K562 (cell line): ENCODE data around the gene CACTIN. TPM values are rescaled to one million over a fixed set of nuclear protein-coding genes. Genes with fewer than 3 reads are reported as not detected.

Source experiments
- CUX1 ChIP-seq: fragments of 200-800 bp; sonication (Bioruptor generic); IDR thresholded peaks from 2 replicates; pipeline ENCODE4 v1.6.1; 2016; ENCODE audit warnings: missing genetic modification characterization, missing compliant biosample characterization
- FOXK1 ChIP-seq: sonication (generic); formaldehyde crosslinking; IDR thresholded peaks from 2 replicates; pipeline ENCODE4 v1.8.0; 2022; ENCODE audit warnings: missing genetic modification reagents, mild to moderate bottlenecking, borderline replicate concordance
- KDM4B ChIP-seq, 2 experiments: fragments of 450-650 bp in 1 of 2; sonication (generic) in 1 of 2; IDR thresholded peaks; 2 replicates each; pipeline ENCODE4 v1.6.1; 2016 to 2017; ENCODE audit warnings: borderline replicate concordance in 2 of 2, antibody characterized with exemption in 1 of 2, low read depth in 1 of 2, mild to moderate bottlenecking in 1 of 2
- PATZ1 ChIP-seq: fragments of 250-450 bp; sonication (Bioruptor Pico); IDR thresholded peaks from 2 replicates; pipeline ENCODE4 v1.5.0; 2020; ENCODE audit warnings: mild to moderate bottlenecking, borderline replicate concordance
- REST ChIP-seq, 2 experiments: fragments of 450-650 bp; formaldehyde crosslinking in 1 of 2; IDR thresholded peaks; 2 replicates each; pipeline versions ENCODE4 v1.4.0 to v1.6.1; 2014 to 2020; ENCODE audit warnings: mild to moderate bottlenecking in 2 of 2, borderline replicate concordance in 1 of 2, low read depth in 1 of 2
- ZNF76 ChIP-seq: fragments of 250-450 bp; sonication (Bioruptor Pico); IDR thresholded peaks from 2 replicates; pipeline ENCODE4 v1.4.0; 2020; ENCODE audit warnings: mild to moderate bottlenecking, moderate library complexity, borderline replicate concordance
- polyA plus RNA-seq, 8 experiments: library from polyadenylated mRNA; depleted of rRNA in 4 of 8; stranded (reverse) in 5 of 8; unstranded in 3 of 8; fragments of >200 nt; fragmentation: Nextera tagmentation in 2 of 8; fragmentation: Illumina TruSeq in 1 of 8; extraction: Ambion mirVana in 2 of 8; extraction: Trizol in 1 of 8; gene quantifications; 2 replicates each; pipeline versions ENCODE4 v1.2.1 to v1.2.3, GENCODE V29; 2011 to 2014; ENCODE audit warnings: inconsistent platforms in 1 of 8, missing spikeins in 1 of 8
- total RNA-seq, 7 experiments: library from RNA; depleted of rRNA in 6 of 7; stranded (reverse); fragments of >200 nt in 6 of 7; fragmentation: Illumina TruSeq in 2 of 7; extraction: Trizol in 2 of 7; gene quantifications; 2 replicates each; pipeline versions ENCODE4 v1.2.1 to v1.2.3, GENCODE V29; 2011 to 2021; ENCODE audit warnings: low replicate concordance in 1 of 7
- TF ChIP-seq, protein P1 (sequence below): sonication (generic); formaldehyde crosslinking; IDR thresholded peaks from 2 replicates; pipeline ENCODE4 v1.8.1; 2022; ENCODE audit warnings: missing genetic modification reagents

CACTIN gene
- total and polyA plus RNA-seq, 9 of the 15 experiments (the other 6 are each of a cell fraction or from before 2014, with no cell fraction given): 0.15 to 49.2 (median 15.0) TPM

GRCh38 chr19:3671680-3672574, 45.3 kb upstream of the CACTIN start (continued):
- TF ChIP-seq PATZ1 (CRISPR knock-in tag): no peak
- TF ChIP-seq, protein P1, sequence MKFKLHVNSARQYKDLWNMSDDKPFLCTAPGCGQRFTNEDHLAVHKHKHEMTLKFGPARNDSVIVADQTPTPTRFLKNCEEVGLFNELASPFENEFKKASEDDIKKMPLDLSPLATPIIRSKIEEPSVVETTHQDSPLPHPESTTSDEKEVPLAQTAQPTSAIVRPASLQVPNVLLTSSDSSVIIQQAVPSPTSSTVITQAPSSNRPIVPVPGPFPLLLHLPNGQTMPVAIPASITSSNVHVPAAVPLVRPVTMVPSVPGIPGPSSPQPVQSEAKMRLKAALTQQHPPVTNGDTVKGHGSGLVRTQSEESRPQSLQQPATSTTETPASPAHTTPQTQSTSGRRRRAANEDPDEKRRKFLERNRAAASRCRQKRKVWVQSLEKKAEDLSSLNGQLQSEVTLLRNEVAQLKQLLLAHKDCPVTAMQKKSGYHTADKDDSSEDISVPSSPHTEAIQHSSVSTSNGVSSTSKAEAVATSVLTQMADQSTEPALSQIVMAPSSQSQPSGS (CRISPR knock-in tag): no peak
- TF ChIP-seq ZNF76 (CRISPR knock-in tag): no peak
- TF ChIP-seq FOXK1 (CRISPR knock-in tag): no peak
- peak; percentile 53; the same call in 1 of the 2 replicates for TF ChIP-seq CUX1 (CRISPR knock-in tag)
- TF ChIP-seq KDM4B (IDR thresholded peaks at IDR 0.05; ENCODE audit: borderline replicate concordance in 2 of 2, low read depth in 1 of 2): 0 out of 4 replicates have a peak, but pooled peaks of 1 of the 2 experiments have one; percentile 25
- TF ChIP-seq REST (IDR thresholded peaks at IDR 0.05; ENCODE audit: borderline replicate concordance): peak; percentile 14; the same call in 1 of the 2 replicates
- no peak for TF ChIP-seq REST (CRISPR knock-in tag; IDR thresholded peaks at IDR 0.05; ENCODE audit: low read depth)
